Natural killer cell (primary cell): ENCODE data around the gene NOMO2. TPM values are rescaled to one million over a fixed set of nuclear protein-coding genes. Genes with fewer than 3 reads are reported as not detected.
"Not testable (repeated sequence)": the region's sequence is repeated elsewhere in the genome, so short reads cannot be mapped to it uniquely, and the experiment has no call there.

Experiments used
- ATAC-seq, 3 donors: fragments of 150-1000 bp in 2 of 3; fragments of 200-7000 bp in 1 of 3; cut with Tn5 transposase; 1 replicate in 1 of 3; 2 replicates in 2 of 3; pipeline ENCODE4 v1.10.0; 2021; ENCODE audit warnings: mild to moderate bottlenecking in 2 of 3, moderate library complexity in 2 of 3
- DNase-seq, 2 donors: peaks; one replicate each; pipeline versions ENCODE4 v3.0.0 to v3.0.0-alpha.2; 2013 to 2021; ENCODE audit warnings: mixed read lengths in 1 of 2
- H3K27ac ChIP-seq: one replicate; pipeline ENCODE4 v1.5.1; 2013; ENCODE audit warnings: mild to moderate bottlenecking, low read length
- H3K27me3 ChIP-seq: one replicate; pipeline ENCODE4 v1.6.1; 2013; ENCODE audit warnings: low read length; ENCODE audit not compliant: control insufficient read depth, insufficient read depth
- H3K36me3 ChIP-seq: one replicate; pipeline ENCODE4 v1.6.1; 2013; ENCODE audit warnings: low read length; ENCODE audit not compliant: control insufficient read depth, insufficient read depth
- H3K4me1 ChIP-seq: one replicate; pipeline ENCODE4 v1.6.1; 2013; ENCODE audit warnings: low read length; ENCODE audit not compliant: control insufficient read depth, insufficient read depth
- H3K4me3 ChIP-seq: one replicate; pipeline ENCODE4 v1.5.1; 2013; ENCODE audit warnings: low read length
- H3K9me3 ChIP-seq: one replicate; pipeline ENCODE4 v1.6.1; 2013; ENCODE audit warnings: low read length; ENCODE audit not compliant: control insufficient read depth, insufficient read depth
- H3K27ac Mint-ChIP-seq, 2 donors: one replicate each; pipeline ENCODE4 v1.8.0; 2022; ENCODE audit warnings: mild to moderate bottlenecking in 2 of 2, mixed read lengths in 2 of 2, moderate library complexity in 1 of 2
- H3K27me3 Mint-ChIP-seq, 2 donors: one replicate each; pipeline ENCODE4 v1.8.0; 2022; ENCODE audit warnings: low read depth in 2 of 2, mixed read lengths in 2 of 2
- H3K36me3 Mint-ChIP-seq: one replicate; pipeline ENCODE4 v1.8.0; 2022; ENCODE audit warnings: mixed read lengths
- H3K4me1 Mint-ChIP-seq, 2 donors: one replicate each; pipeline ENCODE4 v1.8.0; 2022; ENCODE audit warnings: mixed read lengths in 2 of 2
- H3K4me3 Mint-ChIP-seq: one replicate; pipeline ENCODE4 v1.8.0; 2022; ENCODE audit warnings: mild to moderate bottlenecking, moderate library complexity, mixed read lengths
- H3K9me3 Mint-ChIP-seq, 2 donors: one replicate each; pipeline ENCODE4 v1.8.0; 2022; ENCODE audit warnings: mixed read lengths in 2 of 2
- WGBS: methylation state at CpG from one replicate; pipeline ENCODE4 v1.1.7; 2013; ENCODE audit warnings: missing lambda C conversion rate; ENCODE audit not compliant: insufficient coverage; 5-methylcytosine and 5-hydroxymethylcytosine counted together
- intact Hi-C: fragments of 100-400 bp; cut with micrococcal nuclease; formaldehyde crosslinking; loops from one replicate; pipeline ENCODE4 v1.14.2; 2022
- total RNA-seq, 4 donors: library from RNA; stranded (reverse); fragments of 120-200 nt in 1 of 4; gene quantifications; one replicate each; pipeline versions ENCODE4 v1.2.3 to v1.2.4, GENCODE V29; 2013 to 2022

NOMO2 gene
- 100 to 1,000 TPM in 1 of 3 donors, 10 to 100 TPM in 2; 67.7 to 105 (median 73.5) TPM for total RNA-seq
- 75.1 TPM for total RNA-seq (2013)

GRCh38 chr16:18561727-18562314 lies at the start of gene NOMO2:
Gene NOMO2, minus strand, starts transcription at chr16:18562097. Its CDS starts 57 bp downstream, at chr16:18562040.
- H3K36me3 ChIP-seq, H3K27me3 ChIP-seq, H3K27ac ChIP-seq, intact Hi-C loops, H3K4me1 Mint-ChIP-seq, H3K9me3 Mint-ChIP-seq, H3K36me3 Mint-ChIP-seq, H3K9me3 ChIP-seq, H3K27me3 Mint-ChIP-seq: not testable (repeated sequence)
- Histone ChIP-seq H3K4me1 (peaks cover 11% of the 10 kb centered on the region), H3K4me3 (peak within 1 kb of the TSS; percentile 18)
- 0% methylated on average over 25 of the region's 66 CpGs for WGBS
- peak within 1 kb of the TSS; percentile 42 for H3K4me3 Mint-ChIP-seq
- ATAC-seq (peak; percentile 94 to 98 (median 95)), DNase-seq (peak; percentile 36 to 89)
- peak within 1 kb of the TSS in 1 of 2 donors; percentile 66 for H3K27ac Mint-ChIP-seq

GRCh38 chr16:18610147-18610803 lies 48.4 kb upstream of the NOMO2 start:
- DNase-seq, H3K4me1 Mint-ChIP-seq, H3K27me3 Mint-ChIP-seq, H3K9me3 Mint-ChIP-seq, H3K27me3 ChIP-seq, H3K9me3 ChIP-seq, H3K36me3 ChIP-seq, intact Hi-C loops, H3K27ac ChIP-seq, H3K4me3 Mint-ChIP-seq, H3K4me3 ChIP-seq, H3K36me3 Mint-ChIP-seq, H3K27ac Mint-ChIP-seq, H3K4me1 ChIP-seq, ATAC-seq: not testable (repeated sequence)
- WGBS = 100% methylated on average over 1 of the region's 4 CpGs

- H3K4me1 ChIP-seq, H3K4me1 Mint-ChIP-seq, H3K9me3 ChIP-seq, H3K36me3 ChIP-seq, ATAC-seq, H3K4me3 ChIP-seq, DNase-seq, H3K36me3 Mint-ChIP-seq, H3K9me3 Mint-ChIP-seq, H3K27me3 Mint-ChIP-seq, H3K27ac Mint-ChIP-seq, H3K27ac ChIP-seq, intact Hi-C loops, H3K4me3 Mint-ChIP-seq, H3K27me3 ChIP-seq: not testable (repeated sequence)
- 88% methylated on average over 5 of the region's 6 CpGs for WGBS
Measured at GRCh38 chr16:18608271-18608670, 46.4 kb upstream of the NOMO2 start.

DNA sequence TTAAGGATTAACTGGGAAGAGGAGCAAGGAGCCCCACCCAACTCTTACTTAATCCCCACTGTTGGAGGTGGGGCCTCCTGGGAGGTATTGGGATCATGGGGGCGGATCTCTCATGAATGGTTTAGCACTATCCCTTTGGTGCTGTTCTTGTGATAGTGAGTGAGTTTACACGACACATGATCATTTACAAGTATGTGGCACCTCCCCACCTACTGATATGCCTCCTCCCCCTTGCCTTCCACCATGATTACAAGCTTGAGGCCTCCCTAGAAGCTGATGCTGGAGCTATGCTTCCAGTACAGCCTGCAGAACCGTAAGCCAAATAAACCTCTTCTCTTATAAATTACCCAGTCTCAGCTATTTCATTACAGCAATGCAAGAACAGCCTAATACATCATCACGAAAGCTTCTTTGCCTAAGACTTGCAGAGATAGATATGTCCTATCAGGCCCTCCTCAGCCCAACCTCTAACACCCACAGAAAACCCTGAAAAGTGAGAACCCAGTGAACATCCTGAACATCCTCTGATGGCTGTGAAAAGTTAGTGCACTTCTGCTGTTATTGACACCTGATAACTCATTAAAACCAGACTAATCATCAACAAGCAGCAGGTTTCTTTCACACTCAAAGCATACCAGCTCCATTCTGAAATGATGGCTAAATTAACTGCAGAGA lies 41.8 kb upstream of the NOMO2 start:
- H3K36me3 ChIP-seq, H3K4me1 Mint-ChIP-seq, H3K27me3 ChIP-seq, H3K4me3 Mint-ChIP-seq, H3K9me3 Mint-ChIP-seq, H3K27me3 Mint-ChIP-seq, H3K4me1 ChIP-seq, H3K27ac Mint-ChIP-seq, intact Hi-C loops, H3K4me3 ChIP-seq, H3K9me3 ChIP-seq, H3K36me3 Mint-ChIP-seq, DNase-seq, H3K27ac ChIP-seq: not testable (repeated sequence)
- WGBS = no CpG with 5 or more reads among the region's 4 CpGs
- peak; percentile 80 to 92 (median 83) for ATAC-seq

DNA sequence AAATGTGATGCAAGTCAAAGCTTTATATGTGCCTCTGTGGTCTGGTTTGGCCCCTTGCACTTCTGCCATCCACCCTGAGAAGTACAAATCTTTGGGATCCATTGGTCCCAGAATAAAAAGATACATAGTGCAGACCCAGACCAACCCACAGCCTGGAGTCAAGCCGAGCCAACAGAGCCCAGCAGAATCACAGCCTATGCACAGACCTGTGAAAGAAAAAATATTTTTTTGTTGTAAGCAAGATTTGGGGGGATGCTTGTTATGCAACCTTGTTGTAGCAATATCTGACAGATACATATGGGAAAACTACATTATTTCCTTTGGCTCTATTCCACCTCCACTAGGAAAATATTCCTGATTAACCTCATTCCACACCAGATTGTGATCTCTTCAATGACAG lies 36.7 kb upstream of the NOMO2 start:
- intact Hi-C loops, H3K36me3 ChIP-seq, H3K27ac ChIP-seq, H3K27me3 Mint-ChIP-seq, H3K4me3 ChIP-seq, H3K27me3 ChIP-seq, H3K4me1 ChIP-seq, H3K27ac Mint-ChIP-seq, H3K9me3 ChIP-seq, ATAC-seq, H3K36me3 Mint-ChIP-seq, H3K9me3 Mint-ChIP-seq, DNase-seq, H3K4me3 Mint-ChIP-seq, H3K4me1 Mint-ChIP-seq: not testable (repeated sequence)
- WGBS = no CpG with 5 or more reads among the region's 1 CpG

DNA sequence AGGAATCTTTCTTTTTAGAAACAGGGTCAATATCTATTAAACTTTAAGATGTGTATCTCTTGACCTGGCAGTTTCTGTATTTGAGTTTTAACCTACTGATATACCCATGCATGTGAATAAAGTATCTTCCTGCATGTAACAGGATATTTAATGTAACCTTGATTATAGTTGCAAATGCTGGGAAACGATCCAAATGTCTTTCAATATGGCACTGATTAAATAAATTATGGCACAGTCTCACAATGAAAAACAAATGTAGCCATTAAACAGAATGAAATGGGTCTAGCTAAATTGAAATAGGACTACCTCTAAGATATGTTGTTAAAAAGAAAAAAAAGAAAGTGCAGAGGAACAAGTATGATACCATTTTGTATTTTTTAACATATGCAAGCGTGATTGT lies 35.8 kb upstream of the NOMO2 start:
- WGBS = no CpG with 5 or more reads among the region's 2 CpGs
- H3K27ac Mint-ChIP-seq, H3K9me3 Mint-ChIP-seq, DNase-seq, H3K36me3 Mint-ChIP-seq, H3K27me3 ChIP-seq, H3K36me3 ChIP-seq, H3K27ac ChIP-seq, H3K9me3 ChIP-seq, H3K4me1 Mint-ChIP-seq, intact Hi-C loops, H3K27me3 Mint-ChIP-seq, H3K4me1 ChIP-seq, ATAC-seq, H3K4me3 ChIP-seq, H3K4me3 Mint-ChIP-seq: not testable (repeated sequence)

GRCh38 chr16:18597319-18597718 lies 35.4 kb upstream of the NOMO2 start:
- H3K9me3 ChIP-seq, intact Hi-C loops, H3K36me3 ChIP-seq, H3K9me3 Mint-ChIP-seq, H3K36me3 Mint-ChIP-seq, H3K27ac Mint-ChIP-seq, H3K4me3 ChIP-seq, H3K27me3 Mint-ChIP-seq, H3K4me1 Mint-ChIP-seq, H3K4me3 Mint-ChIP-seq, H3K4me1 ChIP-seq, ATAC-seq, DNase-seq, H3K27me3 ChIP-seq, H3K27ac ChIP-seq: not testable (repeated sequence)
- WGBS = 95% methylated on average over 4 of the region's 4 CpGs

DNA sequence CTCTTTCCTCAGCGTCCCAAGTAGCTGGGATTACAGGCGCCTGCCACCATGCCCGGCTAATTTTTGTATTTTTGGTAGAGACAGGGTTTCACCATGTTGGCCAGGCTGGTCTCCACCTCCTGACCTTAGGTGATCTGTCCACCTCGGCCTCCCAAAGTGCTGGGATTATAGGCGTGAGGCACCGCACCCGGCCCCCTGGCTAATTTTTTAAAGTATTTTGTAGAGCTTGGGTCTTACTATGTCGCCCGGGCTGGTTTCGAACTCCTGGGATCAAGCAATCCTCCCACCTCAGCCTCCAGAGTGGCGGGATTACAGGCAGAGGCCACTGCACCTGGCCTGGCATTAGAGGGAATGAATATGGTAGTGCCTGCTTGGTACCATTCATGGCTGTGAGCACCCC lies 33.9 kb upstream of the NOMO2 start:
- H3K27me3 ChIP-seq, H3K27ac Mint-ChIP-seq, H3K9me3 Mint-ChIP-seq, intact Hi-C loops, H3K9me3 ChIP-seq, H3K36me3 Mint-ChIP-seq, H3K4me3 ChIP-seq, ATAC-seq, H3K4me1 Mint-ChIP-seq, H3K4me3 Mint-ChIP-seq, DNase-seq, H3K27me3 Mint-ChIP-seq, H3K27ac ChIP-seq, H3K36me3 ChIP-seq, H3K4me1 ChIP-seq: not testable (repeated sequence)
- 90% methylated on average over 10 of the region's 11 CpGs for WGBS
